Progenitor cell of endocrine pancreas (in vitro differentiated cells): Measurements from ENCODE around the gene CPA1. TPM values are rescaled to one million over a fixed set of nuclear protein-coding genes. Genes with fewer than 3 reads are reported as not detected.

Source experiments
- DNase-seq: peaks from one replicate; pipeline ENCODE4 v3.0.0; 2021; ENCODE audit warnings: low spot score; ENCODE audit not compliant: unreplicated experiment
- H3K27ac Mint-ChIP-seq: 2 replicates; pipeline ENCODE4 v1.8.0; 2021; ENCODE audit warnings: mild to moderate bottlenecking, moderate library complexity, mixed read lengths
- H3K27me3 Mint-ChIP-seq: 2 replicates; pipeline ENCODE4 v1.8.0; 2021; ENCODE audit warnings: mixed read lengths
- H3K36me3 Mint-ChIP-seq: 2 replicates; pipeline ENCODE4 v1.8.0; 2022; ENCODE audit warnings: mixed read lengths; ENCODE audit not compliant: insufficient read depth
- H3K4me1 Mint-ChIP-seq: 2 replicates; pipeline ENCODE4 v1.8.0; 2021; ENCODE audit warnings: low read depth, mixed read lengths
- H3K4me3 Mint-ChIP-seq: 2 replicates; pipeline ENCODE4 v1.8.0; 2021; ENCODE audit warnings: low read depth, mild to moderate bottlenecking, moderate library complexity, mixed read lengths
- H3K9me3 Mint-ChIP-seq: 2 replicates; pipeline ENCODE4 v1.8.0; 2021; ENCODE audit warnings: low read depth, mixed read lengths
- total RNA-seq: library from RNA; stranded (reverse); gene quantifications from 2 replicates; pipeline ENCODE4 v1.2.1, GENCODE V29; 2021
- TF ChIP-seq, protein P1 (sequence below): fragments of 200-600 bp; sonication (generic); IDR thresholded peaks from one replicate; pipeline ENCODE4 v1.5.0; 2021; ENCODE audit warnings: antibody characterized with exemption, mild to moderate bottlenecking; ENCODE audit not compliant: unreplicated experiment

Gene CPA1
- total RNA-seq, 1 donor from 2014 or later = 17.8 TPM

DNA sequence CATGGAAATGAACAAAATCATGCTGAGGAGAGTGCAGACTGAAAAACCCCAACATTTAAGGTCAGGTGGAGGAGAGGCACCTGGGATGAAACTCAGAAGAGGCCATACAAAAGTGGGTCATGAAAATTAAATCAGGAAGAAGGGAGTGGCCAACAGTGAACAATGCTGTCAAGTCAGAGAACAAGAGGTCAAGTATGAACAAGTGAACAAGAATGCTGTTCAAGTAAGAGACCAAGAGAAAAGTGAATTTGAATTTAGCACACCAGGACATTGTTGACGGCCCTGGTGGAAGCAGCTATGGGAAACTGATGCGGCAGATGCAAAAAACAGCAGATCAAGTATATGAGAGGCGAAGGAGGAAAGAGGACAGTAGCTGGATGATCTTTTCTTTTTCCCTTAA is 52.6 kb downstream of the CPA1 start:
- H3K27me3 Mint-ChIP-seq = no peaks in the 10 kb centered on the region
- no peak for DNase-seq
- H3K27ac Mint-ChIP-seq = no peak overlapping the region
- no peak overlapping the region for H3K4me3 Mint-ChIP-seq
- TF ChIP-seq, protein P1, sequence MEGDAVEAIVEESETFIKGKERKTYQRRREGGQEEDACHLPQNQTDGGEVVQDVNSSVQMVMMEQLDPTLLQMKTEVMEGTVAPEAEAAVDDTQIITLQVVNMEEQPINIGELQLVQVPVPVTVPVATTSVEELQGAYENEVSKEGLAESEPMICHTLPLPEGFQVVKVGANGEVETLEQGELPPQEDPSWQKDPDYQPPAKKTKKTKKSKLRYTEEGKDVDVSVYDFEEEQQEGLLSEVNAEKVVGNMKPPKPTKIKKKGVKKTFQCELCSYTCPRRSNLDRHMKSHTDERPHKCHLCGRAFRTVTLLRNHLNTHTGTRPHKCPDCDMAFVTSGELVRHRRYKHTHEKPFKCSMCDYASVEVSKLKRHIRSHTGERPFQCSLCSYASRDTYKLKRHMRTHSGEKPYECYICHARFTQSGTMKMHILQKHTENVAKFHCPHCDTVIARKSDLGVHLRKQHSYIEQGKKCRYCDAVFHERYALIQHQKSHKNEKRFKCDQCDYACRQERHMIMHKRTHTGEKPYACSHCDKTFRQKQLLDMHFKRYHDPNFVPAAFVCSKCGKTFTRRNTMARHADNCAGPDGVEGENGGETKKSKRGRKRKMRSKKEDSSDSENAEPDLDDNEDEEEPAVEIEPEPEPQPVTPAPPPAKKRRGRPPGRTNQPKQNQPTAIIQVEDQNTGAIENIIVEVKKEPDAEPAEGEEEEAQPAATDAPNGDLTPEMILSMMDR = no peak
- peaks cover 4% of the 10 kb centered on the region for H3K4me1 Mint-ChIP-seq
- H3K36me3 Mint-ChIP-seq = peaks cover 5% of the 10 kb centered on the region
- H3K9me3 Mint-ChIP-seq = no peaks in the 10 kb centered on the region

DNA sequence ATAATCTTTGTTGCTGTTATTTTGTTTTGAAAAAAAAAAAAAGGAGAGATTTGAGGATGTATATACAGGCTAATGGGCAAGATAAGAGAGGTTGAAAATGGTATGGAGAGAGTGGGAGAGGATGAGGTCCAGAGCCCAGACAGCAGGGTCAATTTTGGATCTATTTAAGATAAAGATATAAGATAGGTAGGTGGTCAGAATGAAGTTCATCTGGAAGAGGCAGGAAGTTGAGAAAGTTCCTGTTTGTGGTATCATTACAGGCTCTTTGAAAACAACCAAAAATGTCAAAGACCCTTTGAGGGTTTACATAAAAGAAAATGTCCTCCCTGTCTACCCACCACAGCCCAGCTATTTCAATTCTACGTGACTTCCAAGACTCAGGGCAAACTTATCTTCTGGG is 53.0 kb downstream of the CPA1 start:
- Mint-ChIP-seq H3K4me1 (peaks cover 4% of the 10 kb centered on the region), H3K27ac (no peak overlapping the region), H3K9me3 (no peaks in the 10 kb centered on the region), H3K4me3 (no peak overlapping the region), H3K27me3 (no peaks in the 10 kb centered on the region), H3K36me3 (peaks cover 5% of the 10 kb centered on the region)
- TF ChIP-seq, protein P1 = no peak
- no peak for DNase-seq

DNA sequence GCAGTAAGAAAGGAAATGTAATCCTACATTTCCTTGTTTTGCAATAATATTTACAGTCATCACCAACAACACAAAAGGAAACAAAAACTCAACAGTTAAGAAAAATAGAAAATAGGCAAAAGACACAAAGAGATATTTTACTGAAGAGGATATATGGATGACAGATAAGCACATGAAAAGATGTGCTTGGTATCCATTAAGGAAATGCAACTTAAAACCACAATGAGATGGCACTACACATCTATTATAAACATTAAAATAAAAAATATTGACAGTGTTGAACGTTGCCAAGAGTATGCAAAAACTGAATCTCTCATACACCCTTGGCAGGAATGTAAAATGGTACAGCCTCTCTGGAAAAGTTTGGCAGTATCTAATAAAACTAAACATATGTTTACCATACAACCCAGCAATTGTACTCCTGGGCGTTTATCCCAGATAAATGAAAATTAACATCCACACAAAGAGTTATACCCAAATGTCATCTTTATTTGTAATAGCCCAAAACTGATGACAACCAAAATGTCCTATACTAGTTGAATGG is 55.1 kb downstream of the CPA1 start:
- H3K36me3 Mint-ChIP-seq = peaks cover 6% of the 10 kb centered on the region
- peaks cover 9% of the 10 kb centered on the region for H3K4me1 Mint-ChIP-seq
- H3K27me3 Mint-ChIP-seq = no peaks in the 10 kb centered on the region
- no peak overlapping the region for H3K4me3 Mint-ChIP-seq
- TF ChIP-seq, protein P1 = no peak
- H3K27ac Mint-ChIP-seq = no peak overlapping the region
- DNase-seq = no peak
- peaks cover 2% of the 10 kb centered on the region for H3K9me3 Mint-ChIP-seq

DNA sequence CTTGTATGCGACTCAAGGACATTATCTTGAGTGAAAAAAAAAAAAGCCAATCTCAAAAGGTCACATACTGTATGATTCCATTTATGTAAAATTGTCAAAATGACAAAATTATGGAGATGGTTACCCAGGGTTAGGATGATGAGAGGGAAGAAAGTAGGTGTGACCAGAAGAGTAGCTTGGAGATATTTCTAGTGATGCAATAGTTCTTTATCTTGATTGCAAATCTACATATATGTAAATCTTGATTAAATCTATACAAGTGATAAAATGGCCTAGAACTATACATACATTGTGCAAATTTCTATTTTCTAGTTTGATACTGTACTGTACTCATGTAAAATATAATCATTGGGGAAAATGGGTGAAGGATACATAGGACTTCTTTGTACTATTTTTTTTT is 56.0 kb downstream of the CPA1 start:
- Mint-ChIP-seq H3K27ac (no peak overlapping the region), H3K9me3 (peaks cover 3% of the 10 kb centered on the region), H3K4me3 (no peak overlapping the region), H3K36me3 (peaks cover 6% of the 10 kb centered on the region), H3K27me3 (no peaks in the 10 kb centered on the region), H3K4me1 (peaks cover 15% of the 10 kb centered on the region)
- no peak for DNase-seq
- TF ChIP-seq, protein P1 = no peak

Other genes starting within 250 kb of the CPA1 start
- 26.7 and 29.2 TPM in 2 replicates for gene TMEM209, start 175.1 kb upstream of the CPA1 start, total RNA-seq
- not detected in 2 replicates for gene SSMEM1, start 172.6 kb upstream of the CPA1 start, total RNA-seq
- gene CPA2, start 113.6 kb upstream of the CPA1 start, total RNA-seq = 85.0 and 107 TPM in 2 replicates
- gene CPA4, start 87.3 kb upstream of the CPA1 start, total RNA-seq = 4.9 and 5.1 TPM in 2 replicates
- not detected in 2 replicates for gene CPA5, start 35.7 kb upstream of the CPA1 start, total RNA-seq
- gene CEP41, start 60.5 kb downstream of the CPA1 start, total RNA-seq = 29.3 and 31.8 TPM in 2 replicates
- 628 and 664 TPM in 2 replicates for gene MEST, start 111.6 kb downstream of the CPA1 start, total RNA-seq